Measurements from ENCODE around the gene WDR6.
"Not testable (repeated sequence)": the region's sequence is repeated elsewhere in the genome, so short reads cannot be mapped to it uniquely, and the experiment has no call there.

Gene WDR6

GRCh38 chr3:48990636-48991469 lies 16.3 kb upstream of the WDR6 start:
- no peak for DNase-seq

DNA sequence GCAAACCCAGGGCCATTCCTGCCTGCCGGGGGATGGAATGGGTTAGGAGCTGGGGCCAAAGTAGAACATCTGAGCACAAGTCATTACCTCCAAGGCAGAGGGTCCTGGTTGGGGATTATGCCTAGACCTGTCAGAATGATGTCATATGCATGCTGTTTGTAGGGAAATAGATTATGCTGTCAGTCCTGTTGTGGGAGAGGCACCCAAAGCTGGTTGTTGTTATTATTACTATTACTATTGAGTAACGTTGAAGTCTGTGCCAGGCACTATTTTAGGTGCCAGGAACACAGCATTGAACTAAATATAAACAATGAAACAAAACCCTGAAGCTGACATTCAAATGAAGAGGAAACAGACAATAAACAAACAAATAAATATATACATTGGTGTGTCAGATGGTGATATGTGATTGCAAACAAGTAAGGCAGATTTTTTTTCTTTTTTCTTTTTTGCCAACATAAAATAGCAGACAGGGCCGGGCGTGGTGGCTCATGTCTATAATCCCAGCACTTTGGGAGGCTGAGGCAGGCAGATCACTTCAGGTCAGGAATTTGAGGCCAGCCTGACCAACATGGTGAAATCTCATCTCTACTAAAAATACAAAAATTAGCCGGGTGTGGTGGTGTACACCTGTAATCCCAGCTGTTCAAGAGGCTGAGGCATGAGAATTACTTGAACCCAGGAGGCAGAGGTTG lies 15.2 kb upstream of the WDR6 start:
- DNase-seq, result no peak

DNA sequence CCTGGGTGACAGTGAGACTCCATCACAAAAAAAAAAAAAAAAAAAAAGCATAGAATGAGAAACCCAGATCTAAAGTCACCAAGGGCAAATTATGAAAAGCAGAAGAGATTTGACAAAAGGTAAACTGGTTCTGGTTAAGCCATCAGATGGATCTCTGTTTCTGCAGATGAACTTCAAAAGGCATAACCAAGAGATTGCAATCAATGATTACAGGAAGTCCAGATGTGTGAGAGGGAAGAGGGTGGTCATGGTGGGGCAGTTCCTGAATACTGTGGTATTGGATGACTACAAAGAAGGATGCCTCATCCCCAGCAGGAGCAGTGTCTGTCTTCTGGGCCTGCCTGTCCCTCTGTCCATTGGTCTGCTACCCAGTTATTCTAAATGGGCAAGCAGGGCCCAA lies 13.4 kb upstream of the WDR6 start:
- DNase-seq, result no peak

DNA sequence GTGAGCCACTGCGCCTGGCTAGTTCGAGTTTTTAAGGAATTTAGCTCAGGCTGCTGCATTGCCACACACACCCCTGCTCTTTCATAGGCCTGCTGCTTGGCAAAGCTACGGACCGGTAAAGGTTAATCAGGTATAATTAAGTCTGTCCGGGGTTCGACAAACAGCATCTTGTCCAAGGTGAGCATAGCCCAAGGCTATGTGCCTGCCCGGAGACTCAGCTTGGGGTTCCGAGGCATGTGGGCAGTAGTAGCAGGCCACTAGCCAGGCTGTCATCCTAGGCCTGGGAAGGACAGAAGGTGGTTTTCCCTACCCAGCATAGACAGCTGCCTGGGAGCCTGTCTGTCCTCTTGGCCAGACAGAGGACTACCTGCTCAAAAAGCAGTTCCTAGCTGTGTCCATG lies 10.6 kb upstream of the WDR6 start:
- DNase-seq, result no peak

GRCh38 chr3:48997102-48997635 lies 10.0 kb upstream of the WDR6 start:
- DNase-seq, result no peak

DNA sequence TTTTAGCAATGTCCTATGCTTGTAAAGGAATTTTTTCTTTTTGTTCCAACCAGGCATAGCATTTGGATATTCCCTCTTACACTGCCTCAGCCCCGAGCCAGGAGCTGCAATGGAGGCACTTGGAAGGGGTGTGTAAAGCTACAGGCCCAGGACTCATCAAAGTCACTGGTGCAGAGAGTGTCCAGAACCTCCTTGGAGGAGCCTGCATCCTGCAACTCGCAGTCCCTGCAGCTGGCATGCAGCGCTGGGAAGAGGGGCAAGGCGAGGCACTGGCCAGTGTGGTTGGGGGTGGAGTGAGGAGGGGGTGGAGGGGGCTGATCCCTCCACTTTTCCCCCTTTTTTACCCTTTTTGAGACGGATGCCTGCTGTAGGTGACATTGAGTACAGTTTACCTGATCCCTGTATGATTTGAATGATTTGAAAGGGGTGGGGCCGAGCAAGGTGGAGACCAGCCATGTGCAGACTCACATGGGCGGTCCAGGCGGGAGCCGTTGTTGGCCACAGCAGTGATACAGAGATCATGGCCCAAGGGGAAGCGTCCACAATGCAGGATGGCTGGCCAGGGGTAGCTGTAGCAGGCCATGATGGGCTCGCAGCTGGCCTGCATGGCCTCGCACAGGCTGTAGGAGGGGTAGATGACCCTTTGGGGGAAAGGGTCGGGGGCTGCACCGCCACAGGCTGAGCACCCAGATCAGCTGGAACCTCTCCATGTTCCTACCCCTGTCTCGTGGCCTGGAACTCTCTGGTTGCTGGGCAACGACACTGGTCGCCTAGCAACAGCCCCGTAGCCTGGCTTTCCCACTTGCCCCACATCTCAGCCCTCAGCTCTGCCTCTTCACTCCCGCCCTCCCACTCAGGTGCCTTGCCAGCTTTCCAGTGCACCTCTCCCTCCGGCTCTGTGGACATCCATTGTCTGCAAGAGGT lies 9.2 kb upstream of the WDR6 start:
- DNase-seq, result no peak

DNA sequence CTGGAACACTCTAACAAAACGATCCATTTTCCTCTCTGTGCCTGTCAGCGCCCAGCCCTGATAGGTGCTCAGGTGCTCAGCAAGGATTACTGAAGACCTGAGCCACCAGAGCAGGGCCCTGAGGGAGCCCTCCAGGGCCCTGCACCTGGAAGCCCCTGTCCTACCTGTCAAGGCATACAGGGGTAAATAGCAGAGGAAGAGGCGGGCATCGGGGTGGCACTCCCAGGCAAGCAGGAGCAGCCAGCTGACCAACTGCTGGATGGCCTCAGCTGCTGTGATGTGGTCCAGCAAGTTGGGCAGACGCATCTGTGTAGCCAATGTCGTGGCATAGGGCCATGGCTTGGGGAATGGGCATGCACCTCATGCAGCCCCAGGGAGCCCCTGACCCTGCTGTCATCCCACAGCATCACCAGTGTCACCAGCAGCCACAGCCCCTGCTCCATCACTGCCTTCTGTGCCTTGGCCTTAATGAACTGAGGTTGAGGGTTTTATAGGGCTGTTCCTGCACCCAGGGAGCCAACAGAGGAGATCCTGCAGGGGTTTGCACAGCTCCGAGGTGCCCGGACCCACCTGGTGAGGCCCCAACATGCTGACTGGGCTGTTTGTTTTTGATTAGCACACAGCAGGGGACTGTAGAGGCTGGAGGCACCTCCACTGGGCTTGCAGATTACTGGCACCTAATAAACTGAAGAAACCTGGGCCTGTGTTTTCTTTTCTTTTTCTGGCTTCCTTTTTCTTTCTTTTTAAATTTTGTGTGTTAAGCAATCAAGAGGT lies 7.9 kb upstream of the WDR6 start:
- no peak for DNase-seq

GRCh38 chr3:49001155-49001554 lies 6.0 kb upstream of the WDR6 start:
- DNase-seq, result no peak

GRCh38 chr3:49004352-49005302 lies 2.6 kb upstream of the WDR6 start:
- DNase-seq, result no peak

GRCh38 chr3:49005303-49005680 lies 1.9 kb upstream of the WDR6 start:
- DNase-seq, result no peak

DNA sequence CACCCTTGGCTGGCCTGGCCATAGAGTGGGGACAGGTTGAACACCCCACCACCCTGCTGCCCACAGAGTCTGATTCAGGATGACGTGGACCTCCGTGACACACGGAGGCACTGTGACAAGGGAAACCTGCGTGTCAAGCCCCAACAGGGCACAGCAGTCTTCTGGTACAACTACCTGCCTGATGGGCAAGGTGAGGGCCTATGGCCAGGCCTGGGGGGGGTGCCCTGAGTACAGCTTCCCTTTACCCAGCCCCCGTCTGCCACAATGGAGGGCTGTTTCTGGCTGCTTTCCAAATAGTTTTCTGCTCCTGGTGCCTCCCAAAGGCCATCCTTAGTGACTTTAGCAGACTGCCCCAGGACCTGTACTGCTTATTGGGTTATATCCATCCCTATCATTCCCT lies 1.2 kb upstream of the WDR6 start:
- DNase-seq, result no peak

GRCh38 chr3:49006408-49007067 lies 653 bp upstream of the WDR6 start:
- no peak for DNase-seq

DNA sequence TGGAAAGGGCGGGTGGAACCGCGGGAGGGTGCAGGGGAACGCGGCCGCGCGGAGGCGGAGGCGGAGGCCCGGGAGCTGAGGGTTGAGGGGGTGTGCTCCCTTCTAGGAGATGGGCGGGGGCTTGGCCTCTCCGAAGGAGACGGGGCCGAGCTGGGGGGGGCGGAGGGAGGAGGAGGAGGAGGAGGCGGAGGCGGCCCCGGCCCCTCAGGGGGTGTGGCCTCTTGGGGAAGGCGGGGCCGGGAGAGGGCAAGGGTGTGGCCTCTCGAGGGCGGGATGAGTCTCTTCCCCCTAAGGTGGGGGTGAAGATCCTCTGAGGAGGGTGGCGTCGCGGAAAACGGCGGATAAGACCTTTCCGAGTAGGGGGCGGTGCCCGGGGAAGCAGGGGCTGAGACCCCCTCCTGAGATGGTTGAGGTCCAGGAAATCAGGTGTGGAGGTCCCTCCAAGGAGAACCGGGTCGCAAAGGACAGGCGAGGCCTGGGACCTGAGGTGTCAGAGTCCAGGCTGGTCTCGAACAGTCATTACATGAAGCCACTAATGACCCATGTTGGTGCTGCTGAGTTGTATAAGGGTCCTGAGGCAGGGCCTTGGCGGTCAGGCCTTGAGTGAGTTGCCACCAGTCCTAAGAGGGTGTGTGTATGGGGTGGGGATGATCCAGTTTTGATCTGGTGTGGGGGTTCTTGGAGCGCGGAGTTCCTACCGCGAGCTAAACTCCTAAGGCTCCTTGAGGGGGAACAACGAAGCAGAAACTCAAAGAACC lies 759 bp downstream of the WDR6 start:
- peak; percentile 78 for DNase-seq

DNA sequence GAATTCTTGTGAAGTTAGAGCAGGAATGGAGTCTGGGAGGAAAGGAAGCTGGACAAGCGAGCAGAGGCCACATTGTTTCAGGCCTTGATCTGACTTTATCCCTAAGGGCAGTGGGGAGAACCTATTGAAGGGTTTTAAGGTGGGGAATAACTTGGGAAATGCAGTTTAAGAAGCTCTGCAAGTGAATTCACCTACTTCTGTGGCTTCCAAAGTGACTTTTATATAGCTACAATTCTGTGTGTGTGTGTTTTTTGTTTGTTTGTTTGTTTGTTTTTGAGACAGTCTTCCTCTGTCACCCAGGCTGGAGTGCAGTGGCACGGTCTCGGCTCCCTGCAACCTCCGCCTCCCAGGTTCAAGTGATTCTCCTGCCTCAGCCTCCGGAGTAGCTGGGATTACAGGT lies 1.4 kb downstream of the WDR6 start:
- not testable (repeated sequence) for DNase-seq

DNA sequence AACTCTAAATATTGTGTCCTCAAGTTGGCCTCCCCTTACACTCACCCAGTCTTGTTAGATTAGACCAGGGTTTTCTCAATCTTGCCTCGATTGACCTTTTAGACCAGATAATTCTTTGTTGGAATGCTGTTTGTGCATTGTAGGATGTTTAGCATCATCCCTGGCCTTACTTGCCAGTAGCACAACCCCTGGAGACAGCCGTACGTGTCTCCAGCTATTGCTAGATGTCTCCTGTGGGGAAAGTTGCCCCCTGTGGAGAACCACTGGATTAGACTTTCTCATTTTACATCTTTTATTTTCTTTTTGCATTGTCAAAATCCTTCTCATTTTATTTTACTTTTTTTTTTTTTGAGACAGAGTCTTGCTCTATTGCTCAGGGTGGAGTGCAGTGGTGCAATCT lies 2.2 kb downstream of the WDR6 start:
- DNase-seq, result no peak

GRCh38 chr3:49012441-49013017 lies 5.3 kb downstream of the WDR6 start:
- DNase-seq, result no peak

DNA sequence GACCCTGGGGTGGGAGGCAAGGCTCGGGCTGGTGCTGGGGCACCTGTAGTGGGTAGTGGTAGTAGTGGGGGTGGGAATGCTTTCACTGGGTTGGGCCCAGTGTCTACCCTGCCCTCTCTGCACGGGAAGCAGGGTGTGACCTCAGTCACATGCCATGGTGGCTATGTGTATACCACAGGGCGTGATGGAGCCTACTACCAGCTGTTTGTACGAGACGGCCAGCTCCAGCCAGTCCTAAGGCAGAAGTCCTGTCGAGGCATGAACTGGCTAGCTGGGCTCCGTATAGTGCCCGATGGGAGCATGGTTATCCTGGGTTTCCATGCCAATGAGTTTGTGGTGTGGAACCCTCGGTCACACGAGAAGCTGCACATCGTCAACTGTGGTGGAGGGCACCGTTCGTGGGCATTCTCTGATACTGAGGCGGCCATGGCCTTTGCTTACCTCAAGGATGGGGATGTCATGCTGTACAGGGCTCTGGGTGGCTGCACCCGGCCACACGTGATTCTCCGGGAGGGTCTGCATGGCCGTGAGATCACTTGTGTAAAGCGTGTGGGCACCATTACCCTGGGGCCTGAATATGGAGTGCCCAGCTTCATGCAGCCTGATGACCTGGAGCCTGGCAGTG lies 6.0 kb downstream of the WDR6 start:
- no peak for DNase-seq

DNA sequence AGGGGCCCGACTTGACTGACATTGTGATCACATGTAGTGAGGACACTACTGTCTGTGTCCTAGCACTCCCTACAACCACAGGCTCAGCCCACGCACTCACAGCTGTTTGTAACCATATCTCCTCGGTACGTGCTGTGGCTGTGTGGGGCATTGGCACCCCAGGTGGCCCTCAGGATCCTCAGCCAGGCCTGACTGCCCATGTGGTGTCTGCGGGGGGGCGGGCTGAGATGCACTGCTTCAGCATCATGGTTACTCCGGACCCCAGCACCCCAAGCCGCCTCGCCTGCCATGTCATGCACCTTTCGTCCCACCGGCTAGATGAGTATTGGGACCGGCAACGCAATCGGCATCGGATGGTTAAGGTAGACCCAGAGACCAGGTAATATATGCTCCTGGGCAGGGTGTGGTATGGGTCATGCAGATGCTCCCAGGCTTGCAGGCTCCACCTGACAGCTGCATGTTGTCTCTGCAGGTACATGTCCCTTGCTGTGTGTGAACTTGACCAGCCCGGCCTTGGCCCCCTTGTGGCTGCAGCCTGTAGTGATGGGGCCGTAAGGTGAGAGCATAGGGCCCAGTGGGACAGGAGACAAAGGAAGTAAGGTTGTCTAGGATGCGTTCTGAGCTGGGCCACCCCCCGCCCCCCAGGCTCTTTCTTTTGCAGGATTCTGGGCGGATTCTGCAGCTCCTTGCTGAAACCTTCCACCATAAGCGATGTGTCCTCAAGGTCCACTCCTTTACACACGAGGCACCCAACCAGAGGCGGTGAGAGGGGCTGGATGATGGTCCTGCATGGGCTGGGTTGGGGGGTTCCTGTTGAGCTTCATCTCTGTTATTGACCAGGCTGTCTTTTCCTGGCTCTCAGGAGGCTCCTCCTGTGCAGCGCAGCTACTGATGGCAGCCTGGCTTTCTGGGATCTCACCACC lies 6.8 kb downstream of the WDR6 start:
- DNase-seq, result peak; percentile 50

Data from activated gamma-delta T cell treated with Interleukin-2 at 50 U/mL for 16 hours (primary cell).